A549 (cell line): ENCODE data around the gene SULF2. TPM values are rescaled to one million over a fixed set of nuclear protein-coding genes. Genes with fewer than 3 reads are reported as not detected.
"Not testable (repeated sequence)": the region's sequence is repeated elsewhere in the genome, so short reads cannot be mapped to it uniquely, and the experiment has no call there.

Source experiments
- ATAC-seq, 2 experiments: fragments of 200-7000 bp in 1 of 2; fragments of >200 bp in 1 of 2; cut with Nextera tagmentation in 1 of 2; cut with Tn5 transposase in 1 of 2; 3 replicates each; pipeline versions ENCODE4 v1.8.0 to v1.9.1; 2018 to 2020; ENCODE audit warnings: mild to moderate bottlenecking in 1 of 2, moderate library complexity in 1 of 2
- CTCF ChIA-PET: fragments of 300-600 bp; sonication (Branson Sonifier 250); formaldehyde crosslinking; extraction: SDS; loops from one replicate; lab custom pipeline; 2021; ENCODE audit warnings: antibody characterized with exemption, inconsistent platforms; lab: Yijun Ruan, JAX
- POLR2A ChIA-PET: fragments of 350-600 bp; formaldehyde crosslinking; extraction: SDS; loops from one replicate; lab custom pipeline; 2021; ENCODE audit warnings: antibody characterized with exemption, inconsistent platforms; lab: Yijun Ruan, JAX
- DNase-seq, 2 experiments: peaks; one replicate each; pipeline versions ENCODE4 v3.0.0 to v3.0.0-alpha.2; 2011 to 2016; ENCODE audit warnings: low read depth in 1 of 2, low spot score in 1 of 2
- FAIRE-seq: peaks from 2 replicates; lab custom pipeline; 2011; peaks lifted over from hg19 to GRCh38; lab: Jason Lieb, UNC
- H3K27ac ChIP-seq, 2 experiments: fragments of >200 bp; sonication (Bioruptor Twin); formaldehyde crosslinking; 3 replicates each; pipeline ENCODE4 v1.5.1; 2016 to 2017
- H3K4me1 ChIP-seq: fragments of >200 bp; sonication (Bioruptor Twin); formaldehyde crosslinking; 3 replicates; pipeline ENCODE4 v1.6.1; 2016
- H3K4me2 ChIP-seq: fragments of >200 bp; sonication (Bioruptor Twin); formaldehyde crosslinking; 3 replicates; pipeline ENCODE4 v1.6.1; 2016
- H3K4me3 ChIP-seq: fragments of >200 bp; sonication (Bioruptor Twin); formaldehyde crosslinking; 3 replicates; pipeline ENCODE4 v1.5.1; 2016
- H3K9me3 ChIP-seq: fragments of >200 bp; sonication (Bioruptor Twin); formaldehyde crosslinking; 3 replicates; pipeline ENCODE4 v1.6.1; 2016
- BHLHE40 ChIP-seq: IDR thresholded peaks from 2 replicates; pipeline ENCODE4 v1.6.1; 2012; ENCODE audit warnings: low read depth, low read length, inconsistent platforms
- CBX2 ChIP-seq: fragments of 200-600 bp; sonication (generic); IDR thresholded peaks from 2 replicates; pipeline ENCODE4 v1.6.1; 2016; ENCODE audit warnings: low read depth, mild to moderate bottlenecking, borderline replicate concordance
- CEBPB ChIP-seq, 2 experiments: fragments of >200 bp in 1 of 2; sonication (Bioruptor Twin) in 1 of 2; formaldehyde crosslinking in 1 of 2; IDR thresholded peaks; 2 replicates each; pipeline ENCODE4 v1.6.1; 2012 to 2016
- CHD2 ChIP-seq: fragments of 150-350 bp; IDR thresholded peaks from 2 replicates; pipeline ENCODE4 v1.6.1; 2014; ENCODE audit warnings: low read length; ENCODE audit not compliant: partially characterized antibody
- EHF ChIP-seq: fragments of 250-450 bp; sonication (Bioruptor Pico); IDR thresholded peaks from 2 replicates; pipeline ENCODE4 v1.5.0; 2020; ENCODE audit warnings: mild to moderate bottlenecking
- EHMT2 ChIP-seq: fragments of 200-600 bp; sonication (generic); IDR thresholded peaks from 2 replicates; pipeline ENCODE4 v1.6.1; 2016; ENCODE audit warnings: antibody characterized with exemption, low read depth, mild to moderate bottlenecking, moderate library complexity
- EP300 ChIP-seq, 2 experiments: fragments of >200 bp; sonication (Bioruptor Twin); formaldehyde crosslinking; IDR thresholded peaks; 2 replicates in 1 of 2; 3 replicates in 1 of 2; pipeline ENCODE4 v1.6.1; 2016 to 2017
- FOSB ChIP-seq: fragments of 250-450 bp; sonication (Bioruptor Pico); IDR thresholded peaks from 2 replicates; pipeline ENCODE4 v1.5.0; 2020; ENCODE audit warnings: mild to moderate bottlenecking, moderate library complexity
- HOXA7 ChIP-seq: fragments of 250-450 bp; sonication (Bioruptor Pico); IDR thresholded peaks from 2 replicates; pipeline ENCODE4 v1.5.0; 2020; ENCODE audit warnings: mild to moderate bottlenecking, moderate library complexity
- JUN ChIP-seq, 2 experiments: fragments of >200 bp; sonication (Bioruptor Twin); formaldehyde crosslinking; IDR thresholded peaks; 2 replicates in 1 of 2; 3 replicates in 1 of 2; pipeline ENCODE4 v1.6.1; 2016 to 2017
- JUNB ChIP-seq: fragments of >200 bp; sonication (Bioruptor Twin); formaldehyde crosslinking; IDR thresholded peaks from 2 replicates; pipeline ENCODE4 v1.6.1; 2016
- KDM5A ChIP-seq: fragments of 200-600 bp; sonication (generic); IDR thresholded peaks from 2 replicates; pipeline ENCODE4 v1.6.1; 2016; ENCODE audit warnings: antibody characterized with exemption, mild to moderate bottlenecking
- MAFK ChIP-seq: fragments of 450-650 bp; IDR thresholded peaks from 2 replicates; pipeline ENCODE4 v1.6.1; 2014; ENCODE audit not compliant: partially characterized antibody
- POLR2A ChIP-seq: IDR thresholded peaks from 2 replicates; pipeline ENCODE4 v1.6.1; 2012; ENCODE audit warnings: mild to moderate bottlenecking, low read length
- POLR2AphosphoS2 ChIP-seq: conservative IDR thresholded peaks from 2 replicates; pipeline ENCODE4 v1.6.1; 2012; ENCODE audit warnings: low read length, improper control_type of control experiment, inconsistent platforms
- SREBF2 ChIP-seq: fragments of 450-650 bp; IDR thresholded peaks from 2 replicates; pipeline ENCODE4 v1.6.1; 2014; ENCODE audit warnings: mild to moderate bottlenecking, moderate library complexity
- WGBS: methylation state at CpG from one replicate; pipeline ENCODE4 v1.1.6; 2017; ENCODE audit errors: missing lambda C conversion rate; 5-methylcytosine and 5-hydroxymethylcytosine counted together
- polyA plus RNA-seq, 4 experiments: library from polyadenylated mRNA; depleted of rRNA in 3 of 4; stranded (reverse); fragments of >200 nt; fragmentation: RNase III in 1 of 4; extraction: RNeasy Plus Mini Kit Qiagen cat#74134 plus additional on column Dnase treatment in 1 of 4; gene quantifications; 2 replicates in 3 of 4; 3 replicates in 1 of 4; pipeline ENCODE4 v1.2.3, GENCODE V29; 2011 to 2017
- TF ChIP-seq, protein P1 (sequence below): fragments of 450-650 bp; IDR thresholded peaks from 2 replicates; pipeline ENCODE4 v1.6.1; 2014; ENCODE audit warnings: antibody characterized with exemption
- TF ChIP-seq, protein P2 (sequence below): fragments of >200 bp; sonication (Bioruptor Twin); formaldehyde crosslinking; IDR thresholded peaks from 3 replicates; pipeline ENCODE4 v1.5.1; 2016
- TF ChIP-seq, protein P3 (sequence below): fragments of 200-600 bp; sonication (generic); IDR thresholded peaks from 2 replicates; pipeline ENCODE4 v1.6.1; 2016; ENCODE audit warnings: antibody characterized with exemption, mild to moderate bottlenecking, moderate library complexity
- TF ChIP-seq, protein P4 (sequence below): fragments of >200 bp; sonication (Bioruptor Twin); formaldehyde crosslinking; IDR thresholded peaks from 3 replicates; pipeline ENCODE4 v1.6.1; 2016

SULF2 gene
- polyA plus RNA-seq, 2 of the 4 experiments (the other 2 are of a cell fraction), result 5.8 to 16.8 TPM

DNA sequence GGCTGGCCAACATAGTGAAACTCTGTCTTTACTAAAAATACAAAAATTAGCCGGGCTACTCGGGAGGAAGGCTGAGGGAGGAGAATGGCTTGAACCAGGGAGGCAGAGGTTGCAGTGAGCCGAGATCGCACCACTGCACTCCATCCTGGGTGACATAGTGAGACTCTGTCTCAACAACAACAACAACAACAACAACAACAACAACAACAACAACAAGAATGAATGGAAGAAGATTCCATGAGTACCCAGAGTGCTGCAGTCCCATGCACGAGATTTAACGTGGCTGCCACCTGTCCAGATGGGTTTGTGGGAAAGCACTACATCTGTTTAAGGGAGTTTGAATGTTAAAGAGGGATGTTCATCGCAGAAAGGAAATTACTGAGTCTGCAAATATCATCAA, 19.7 kb upstream of the SULF2 start:
- H3K4me2 ChIP-seq, H3K9me3 ChIP-seq, H3K4me3 ChIP-seq, ATAC-seq, DNase-seq, H3K27ac ChIP-seq, FAIRE-seq, POLR2A ChIA-PET, H3K4me1 ChIP-seq: not testable (repeated sequence)
- WGBS, result 45% methylated on average over 7 of the region's 7 CpGs
- TF ChIP-seq MAFK, result peak; percentile 27
- CTCF ChIA-PET, result interaction anchor here (3.6 to 3.8 kb wide), 2 partner anchors 18 to 816 kb away, joined by 12 to 18 read pairs; no protein-coding TSS in a partner anchor

DNA sequence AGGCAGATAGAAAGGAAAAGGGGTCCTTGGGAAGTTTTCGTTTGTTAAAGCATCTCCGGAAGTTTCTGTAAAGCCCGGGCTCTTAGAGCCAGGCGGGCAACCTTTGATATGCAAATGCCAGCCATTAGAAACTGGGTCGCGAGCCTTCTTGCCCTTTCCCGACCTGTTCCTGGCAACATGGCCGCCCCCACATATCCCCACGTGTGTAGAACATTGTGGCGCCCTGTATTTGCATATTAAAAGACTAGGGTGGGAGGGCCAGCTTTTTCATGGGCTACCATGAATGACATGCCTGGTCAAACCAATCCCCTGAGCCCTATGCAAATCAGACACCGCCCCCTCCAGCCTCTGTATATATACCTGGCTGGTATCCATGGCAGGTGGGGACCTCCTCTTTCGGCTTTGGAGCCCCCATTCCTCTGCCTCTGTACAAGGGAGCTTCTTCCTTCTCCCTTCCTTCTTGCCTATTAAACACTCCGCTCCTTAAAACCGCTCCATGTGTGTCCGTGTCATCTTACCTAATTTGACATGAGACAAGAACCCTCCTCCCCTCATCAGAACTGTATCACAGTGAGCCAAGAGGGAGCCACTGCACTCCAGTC, 19.0 kb upstream of the SULF2 start:
- WGBS, result 66% methylated on average over 15 of the region's 15 CpGs
- POLR2A ChIA-PET, H3K4me1 ChIP-seq, H3K4me2 ChIP-seq, DNase-seq, H3K27ac ChIP-seq, H3K4me3 ChIP-seq, FAIRE-seq, ATAC-seq, H3K9me3 ChIP-seq: not testable (repeated sequence)
- CTCF ChIA-PET, result interaction anchor here (3.6 kb wide), 1 partner anchor 816 kb away, joined by 12 read pairs; no protein-coding TSS in a partner anchor

DNA sequence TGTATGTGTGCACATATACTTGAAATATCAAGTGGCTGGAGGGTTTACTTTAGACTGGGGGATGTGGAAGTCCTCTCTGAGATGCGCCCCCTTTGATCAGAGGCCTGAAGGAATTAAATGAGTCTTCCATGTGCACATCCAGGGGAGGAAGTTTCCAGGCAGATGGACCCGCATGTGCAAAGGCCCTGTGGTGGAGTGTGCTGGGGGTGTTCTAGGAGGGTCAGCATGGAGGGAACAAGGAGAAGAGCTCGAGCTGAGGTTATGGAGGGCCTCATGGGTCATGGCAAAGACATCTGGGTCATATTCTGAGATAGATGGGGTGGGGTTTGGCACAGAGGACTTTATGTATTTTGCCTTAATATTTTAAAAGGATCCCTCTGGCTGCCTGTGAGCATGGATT, 17.7 kb upstream of the SULF2 start:
- POLR2A ChIA-PET, result no interaction called here
- DNase-seq, result no peak
- TF ChIP-seq POLR2A, result no peak
- TF ChIP-seq, protein P1, sequence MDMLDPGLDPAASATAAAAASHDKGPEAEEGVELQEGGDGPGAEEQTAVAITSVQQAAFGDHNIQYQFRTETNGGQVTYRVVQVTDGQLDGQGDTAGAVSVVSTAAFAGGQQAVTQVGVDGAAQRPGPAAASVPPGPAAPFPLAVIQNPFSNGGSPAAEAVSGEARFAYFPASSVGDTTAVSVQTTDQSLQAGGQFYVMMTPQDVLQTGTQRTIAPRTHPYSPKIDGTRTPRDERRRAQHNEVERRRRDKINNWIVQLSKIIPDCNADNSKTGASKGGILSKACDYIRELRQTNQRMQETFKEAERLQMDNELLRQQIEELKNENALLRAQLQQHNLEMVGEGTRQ, result no peak
- no peak for TF ChIP-seq JUN (IDR thresholded peaks at IDR 0.05)
- TF ChIP-seq FOSB (CRISPR knock-in tag), result no peak
- TF ChIP-seq JUNB, result no peak
- no peak for TF ChIP-seq EHMT2
- no peak for TF ChIP-seq HOXA7 (CRISPR knock-in tag)
- TF ChIP-seq POLR2AphosphoS2, result no peak
- TF ChIP-seq SREBF2, result no peak
- H3K4me1 ChIP-seq, result no peaks in the 10 kb centered on the region
- 61% methylated on average over 3 of the region's 3 CpGs for WGBS
- no peak overlapping the region for H3K4me3 ChIP-seq
- H3K27ac ChIP-seq, result no peak overlapping the region
- ATAC-seq, result no peak
- CTCF ChIA-PET, result no interaction called here
- H3K9me3 ChIP-seq, result no peaks in the 10 kb centered on the region
- no peak for FAIRE-seq
- H3K4me2 ChIP-seq, result no peak overlapping the region

DNA sequence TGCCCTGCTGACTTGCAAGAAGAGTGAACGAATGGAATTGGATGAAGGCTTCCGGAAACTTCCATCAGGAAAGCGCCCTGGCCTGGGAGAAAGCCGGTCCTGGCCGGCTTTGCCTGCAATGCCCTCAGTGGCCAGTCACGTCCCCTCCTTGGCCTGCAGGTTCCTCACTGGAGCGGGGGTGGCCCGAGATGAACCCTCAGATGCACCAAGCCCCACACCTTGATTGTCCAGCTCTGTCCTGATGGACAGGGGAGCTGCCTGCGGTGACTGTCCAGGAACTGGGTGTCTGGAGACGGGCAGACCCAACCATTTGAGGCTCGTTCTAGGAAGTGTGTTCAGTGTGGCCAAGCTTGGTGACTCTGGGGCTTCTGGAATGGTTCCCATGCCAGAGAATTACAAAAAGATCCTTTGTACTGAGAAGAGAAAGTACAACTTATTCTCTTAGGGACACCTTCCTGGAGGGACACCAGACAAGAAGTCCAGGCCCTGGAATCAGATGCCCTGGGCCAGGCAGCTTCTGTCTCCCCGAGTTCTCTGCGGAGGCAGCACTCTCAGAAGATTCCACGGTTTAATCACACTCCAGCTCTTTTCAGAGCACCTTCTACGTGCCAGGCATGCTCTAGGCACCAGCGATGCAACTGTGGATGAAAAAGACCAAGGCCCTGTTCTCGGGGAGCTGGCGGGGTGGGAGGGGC, 17.1 kb upstream of the SULF2 start:
- POLR2A ChIA-PET, result no interaction called here
- H3K9me3 ChIP-seq, result no peaks in the 10 kb centered on the region
- ATAC-seq (no peak), FAIRE-seq (no peak), DNase-seq (no peak)
- WGBS, result 77% methylated on average over 18 of the region's 18 CpGs
- no peak overlapping the region for H3K4me3 ChIP-seq
- no peak overlapping the region for H3K4me2 ChIP-seq
- H3K27ac ChIP-seq, result no peak overlapping the region
- TF ChIP-seq, protein P2, sequence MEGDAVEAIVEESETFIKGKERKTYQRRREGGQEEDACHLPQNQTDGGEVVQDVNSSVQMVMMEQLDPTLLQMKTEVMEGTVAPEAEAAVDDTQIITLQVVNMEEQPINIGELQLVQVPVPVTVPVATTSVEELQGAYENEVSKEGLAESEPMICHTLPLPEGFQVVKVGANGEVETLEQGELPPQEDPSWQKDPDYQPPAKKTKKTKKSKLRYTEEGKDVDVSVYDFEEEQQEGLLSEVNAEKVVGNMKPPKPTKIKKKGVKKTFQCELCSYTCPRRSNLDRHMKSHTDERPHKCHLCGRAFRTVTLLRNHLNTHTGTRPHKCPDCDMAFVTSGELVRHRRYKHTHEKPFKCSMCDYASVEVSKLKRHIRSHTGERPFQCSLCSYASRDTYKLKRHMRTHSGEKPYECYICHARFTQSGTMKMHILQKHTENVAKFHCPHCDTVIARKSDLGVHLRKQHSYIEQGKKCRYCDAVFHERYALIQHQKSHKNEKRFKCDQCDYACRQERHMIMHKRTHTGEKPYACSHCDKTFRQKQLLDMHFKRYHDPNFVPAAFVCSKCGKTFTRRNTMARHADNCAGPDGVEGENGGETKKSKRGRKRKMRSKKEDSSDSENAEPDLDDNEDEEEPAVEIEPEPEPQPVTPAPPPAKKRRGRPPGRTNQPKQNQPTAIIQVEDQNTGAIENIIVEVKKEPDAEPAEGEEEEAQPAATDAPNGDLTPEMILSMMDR, result no peak
- TF ChIP-seq KDM5A, result no peak
- no peak for TF ChIP-seq EP300 (IDR thresholded peaks at IDR 0.05)
- TF ChIP-seq, protein P3, sequence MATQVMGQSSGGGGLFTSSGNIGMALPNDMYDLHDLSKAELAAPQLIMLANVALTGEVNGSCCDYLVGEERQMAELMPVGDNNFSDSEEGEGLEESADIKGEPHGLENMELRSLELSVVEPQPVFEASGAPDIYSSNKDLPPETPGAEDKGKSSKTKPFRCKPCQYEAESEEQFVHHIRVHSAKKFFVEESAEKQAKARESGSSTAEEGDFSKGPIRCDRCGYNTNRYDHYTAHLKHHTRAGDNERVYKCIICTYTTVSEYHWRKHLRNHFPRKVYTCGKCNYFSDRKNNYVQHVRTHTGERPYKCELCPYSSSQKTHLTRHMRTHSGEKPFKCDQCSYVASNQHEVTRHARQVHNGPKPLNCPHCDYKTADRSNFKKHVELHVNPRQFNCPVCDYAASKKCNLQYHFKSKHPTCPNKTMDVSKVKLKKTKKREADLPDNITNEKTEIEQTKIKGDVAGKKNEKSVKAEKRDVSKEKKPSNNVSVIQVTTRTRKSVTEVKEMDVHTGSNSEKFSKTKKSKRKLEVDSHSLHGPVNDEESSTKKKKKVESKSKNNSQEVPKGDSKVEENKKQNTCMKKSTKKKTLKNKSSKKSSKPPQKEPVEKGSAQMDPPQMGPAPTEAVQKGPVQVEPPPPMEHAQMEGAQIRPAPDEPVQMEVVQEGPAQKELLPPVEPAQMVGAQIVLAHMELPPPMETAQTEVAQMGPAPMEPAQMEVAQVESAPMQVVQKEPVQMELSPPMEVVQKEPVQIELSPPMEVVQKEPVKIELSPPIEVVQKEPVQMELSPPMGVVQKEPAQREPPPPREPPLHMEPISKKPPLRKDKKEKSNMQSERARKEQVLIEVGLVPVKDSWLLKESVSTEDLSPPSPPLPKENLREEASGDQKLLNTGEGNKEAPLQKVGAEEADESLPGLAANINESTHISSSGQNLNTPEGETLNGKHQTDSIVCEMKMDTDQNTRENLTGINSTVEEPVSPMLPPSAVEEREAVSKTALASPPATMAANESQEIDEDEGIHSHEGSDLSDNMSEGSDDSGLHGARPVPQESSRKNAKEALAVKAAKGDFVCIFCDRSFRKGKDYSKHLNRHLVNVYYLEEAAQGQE, result no peak
- TF ChIP-seq, protein P4, sequence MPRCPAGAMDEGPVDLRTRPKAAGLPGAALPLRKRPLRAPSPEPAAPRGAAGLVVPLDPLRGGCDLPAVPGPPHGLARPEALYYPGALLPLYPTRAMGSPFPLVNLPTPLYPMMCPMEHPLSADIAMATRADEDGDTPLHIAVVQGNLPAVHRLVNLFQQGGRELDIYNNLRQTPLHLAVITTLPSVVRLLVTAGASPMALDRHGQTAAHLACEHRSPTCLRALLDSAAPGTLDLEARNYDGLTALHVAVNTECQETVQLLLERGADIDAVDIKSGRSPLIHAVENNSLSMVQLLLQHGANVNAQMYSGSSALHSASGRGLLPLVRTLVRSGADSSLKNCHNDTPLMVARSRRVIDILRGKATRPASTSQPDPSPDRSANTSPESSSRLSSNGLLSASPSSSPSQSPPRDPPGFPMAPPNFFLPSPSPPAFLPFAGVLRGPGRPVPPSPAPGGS, result no peak
- no peak for TF ChIP-seq CBX2
- TF ChIP-seq MAFK, result no peak
- no peak for TF ChIP-seq CEBPB (IDR thresholded peaks at IDR 0.05)
- no peak for TF ChIP-seq JUNB
- no peak for TF ChIP-seq BHLHE40
- no peak for TF ChIP-seq EHF (CRISPR knock-in tag)
- TF ChIP-seq CHD2, result no peak
- CTCF ChIA-PET, result interaction anchor here (0.9 to 1.3 kb wide), 2 partner anchors 16 to 856 kb away, joined by 3 read pairs; no protein-coding TSS in a partner anchor
- H3K4me1 ChIP-seq, result no peaks in the 10 kb centered on the region
